OCI-LY1 (cell line): ENCODE data around the gene SI.

Experiments
- H2AFZ ChIP-seq: fragments of 200-600 bp; sonication (generic), shearing (Covaris generic); 2 replicates; pipeline ENCODE4 v1.6.0; 2014; ENCODE audit warnings: antibody characterized with exemption, mild to moderate bottlenecking, low read length
- H3F3A ChIP-seq: fragments of 200-600 bp; sonication (generic), shearing (Covaris generic); 2 replicates; pipeline ENCODE4 v1.6.0; 2014; ENCODE audit warnings: mild to moderate bottlenecking, antibody characterized with exemption, low read length, moderate library complexity; ENCODE audit not compliant: insufficient read depth
- H3K27ac ChIP-seq: fragments of 200-600 bp; sonication (generic); 2 replicates; pipeline ENCODE4 v1.5.1; 2014; ENCODE audit warnings: low read length, mixed run types, mild to moderate bottlenecking, low read depth; ENCODE audit not compliant: poor library complexity, severe bottlenecking
- H3K27me3 ChIP-seq: fragments of 200-600 bp; sonication (generic); 2 replicates; pipeline ENCODE4 v1.6.0; 2014; ENCODE audit warnings: antibody characterized with exemption, mild to moderate bottlenecking, low read length, moderate library complexity; ENCODE audit not compliant: insufficient read depth
- H3K36me3 ChIP-seq: fragments of 200-600 bp; sonication (generic); 2 replicates; pipeline ENCODE4 v1.6.1; 2014; ENCODE audit warnings: mild to moderate bottlenecking, antibody characterized with exemption, low read length, moderate library complexity, mixed read lengths; ENCODE audit not compliant: insufficient read depth
- H3K4me1 ChIP-seq: fragments of 200-600 bp; sonication (generic); 2 replicates; pipeline ENCODE4 v1.5.1; 2014; ENCODE audit warnings: mild to moderate bottlenecking, low read length, moderate library complexity; ENCODE audit not compliant: insufficient read depth, severe bottlenecking
- H3K4me2 ChIP-seq: fragments of 200-600 bp; sonication (generic), shearing (Covaris generic); 2 replicates; pipeline ENCODE4 v1.6.1; 2014; ENCODE audit warnings: low read length
- H3K4me3 ChIP-seq: fragments of 200-600 bp; sonication (generic); 2 replicates; pipeline ENCODE4 v1.5.1; 2014; ENCODE audit warnings: low read length, low read depth, mild to moderate bottlenecking, mixed read lengths; ENCODE audit not compliant: poor library complexity, severe bottlenecking
- H3K79me2 ChIP-seq: fragments of 200-600 bp; shearing (Covaris generic); 2 replicates; pipeline ENCODE4 v1.6.1; 2016; ENCODE audit warnings: mixed run types, low read length, mixed read lengths; ENCODE audit not compliant: insufficient read depth
- H3K9ac ChIP-seq: fragments of 200-600 bp; sonication (generic), shearing (Covaris generic); 2 replicates; pipeline ENCODE4 v1.6.1; 2014; ENCODE audit warnings: mild to moderate bottlenecking, low read length, mixed read lengths
- H3K9me2 ChIP-seq: fragments of 200-600 bp; sonication (generic), shearing (Covaris generic); 2 replicates; pipeline ENCODE4 v1.6.1; 2014; ENCODE audit warnings: low read depth, mild to moderate bottlenecking, low read length, mixed read lengths
- H3K9me3 ChIP-seq: fragments of 200-600 bp; shearing (Covaris generic); 2 replicates; pipeline ENCODE4 v1.6.1; 2014; ENCODE audit warnings: low read length, mixed read lengths
- H4K20me1 ChIP-seq: fragments of 200-600 bp; sonication (generic), shearing (Covaris generic); 2 replicates; pipeline ENCODE4 v1.6.0; 2016; ENCODE audit warnings: mild to moderate bottlenecking, low read length; ENCODE audit not compliant: insufficient read depth
- CTCF ChIP-seq: fragments of 200-600 bp; sonication (generic), shearing (Covaris generic); IDR thresholded peaks from 2 replicates; pipeline ENCODE4 v1.5.1; 2017; ENCODE audit warnings: mild to moderate bottlenecking, antibody characterized with exemption, low read length, moderate library complexity, mixed read lengths
- EZH2 ChIP-seq: fragments of 200-600 bp; sonication (generic), shearing (Covaris generic); IDR thresholded peaks from 2 replicates; pipeline ENCODE4 v1.8.0; 2017; ENCODE audit warnings: borderline replicate concordance, mixed run types, mild to moderate bottlenecking, antibody characterized with exemption, low read length, moderate library complexity, mixed read lengths

SI gene

GRCh38 chr3:165078293-165078692, at the start of gene SI:
SI (minus strand) TSS chr3:165078496; CDS start chr3:165076012, 2,484 bp downstream.
- H4K20me1 ChIP-seq: no peaks in the 10 kb centered on the region
- TF ChIP-seq EZH2: no peak
- TF ChIP-seq CTCF: no peak

GRCh38 chr3:165125836-165126235, 47.5 kb upstream of the SI start:
- no peaks in the 10 kb centered on the region for H4K20me1 ChIP-seq
- H3K9me2 ChIP-seq: no peaks in the 10 kb centered on the region
- H3K36me3 ChIP-seq: no peaks in the 10 kb centered on the region
- no peaks in the 10 kb centered on the region for H3F3A ChIP-seq
- no peaks in the 10 kb centered on the region for H3K27me3 ChIP-seq
- no peak overlapping the region for H3K4me2 ChIP-seq
- H2AFZ ChIP-seq: no peak overlapping the region
- no peak for TF ChIP-seq EZH2
- TF ChIP-seq CTCF: no peak
- no peaks in the 10 kb centered on the region for H3K4me1 ChIP-seq
- H3K79me2 ChIP-seq: no peaks in the 10 kb centered on the region
- H3K4me3 ChIP-seq: no peak overlapping the region
- H3K27ac ChIP-seq: no peak overlapping the region
- no peak overlapping the region for H3K9ac ChIP-seq
- H3K9me3 ChIP-seq: no peaks in the 10 kb centered on the region

More at GRCh38 chr3:165078293-165078692, at the start of gene SI:
- no peaks in the 10 kb centered on the region for H3K79me2 ChIP-seq
- no peaks in the 10 kb centered on the region; the same call in 1 of the 2 replicates for H3K9me2 ChIP-seq
- no peak within 1 kb of the TSS for H3K27ac ChIP-seq
- no peak within 1 kb of the TSS for H3K9ac ChIP-seq
- H3K4me2 ChIP-seq: no peak within 1 kb of the TSS
- H3K36me3 ChIP-seq: no peaks in the 10 kb centered on the region
- H3K9me3 ChIP-seq: no peaks in the 10 kb centered on the region
- no peaks in the 10 kb centered on the region for H3K4me1 ChIP-seq
- no peaks in the 10 kb centered on the region for H3F3A ChIP-seq
- no peak within 1 kb of the TSS for H3K4me3 ChIP-seq
- H2AFZ ChIP-seq: no peak within 1 kb of the TSS
- H3K27me3 ChIP-seq: no peaks in the 10 kb centered on the region

GRCh38 chr3:165111401-165111800, 33.1 kb upstream of the SI start:
- no peaks in the 10 kb centered on the region for H3F3A ChIP-seq
- TF ChIP-seq EZH2 (no peak), CTCF (no peak)
- H3K79me2 ChIP-seq: no peaks in the 10 kb centered on the region
- H2AFZ ChIP-seq: no peak overlapping the region
- H3K27ac ChIP-seq: no peak overlapping the region
- H3K36me3 ChIP-seq: no peaks in the 10 kb centered on the region
- no peaks in the 10 kb centered on the region; the same call in 1 of the 2 replicates for H3K9me2 ChIP-seq
- no peaks in the 10 kb centered on the region for H4K20me1 ChIP-seq
- no peak overlapping the region for H3K4me2 ChIP-seq
- H3K27me3 ChIP-seq: no peaks in the 10 kb centered on the region
- H3K4me1 ChIP-seq: no peaks in the 10 kb centered on the region
- no peak overlapping the region for H3K4me3 ChIP-seq
- no peak overlapping the region for H3K9ac ChIP-seq
- H3K9me3 ChIP-seq: no peaks in the 10 kb centered on the region
